Loucy (cell line): ENCODE measurements around the gene UBR4.

Experiments used
- CTCF ChIP-seq: fragments of 200-600 bp; sonication (generic); conservative IDR thresholded peaks from 2 replicates; pipeline ENCODE4 v1.5.1; 2014; ENCODE audit warnings: mild to moderate bottlenecking, antibody characterized with exemption, low read length
- EZH2phosphoT487 ChIP-seq: fragments of 200-600 bp; IDR thresholded peaks from 2 replicates; pipeline ENCODE4 v1.6.1; 2018; ENCODE audit warnings: antibody characterized with exemption, mild to moderate bottlenecking, moderate library complexity, borderline replicate concordance

GRCh38 chr1:19128968-19129514 lies 81.0 kb downstream of the UBR4 start:
- TF ChIP-seq CTCF: no peak
- TF ChIP-seq EZH2phosphoT487: no peak
